Ectodermal cell (in vitro differentiated cells): ENCODE results near the gene PTPA.
"Not testable (repeated sequence)": the region's sequence is repeated elsewhere in the genome, so short reads cannot be mapped to it uniquely, and the experiment has no call there.

Experiments
- H3K27ac ChIP-seq: 2 replicates; pipeline ENCODE4 v1.7.0; 2013; ENCODE audit warnings: mild to moderate bottlenecking, low read depth, low read length; ENCODE audit not compliant: insufficient read depth, poor library complexity, severe bottlenecking
- H3K27me3 ChIP-seq: 2 replicates; pipeline ENCODE4 v1.7.0; 2013; ENCODE audit warnings: mild to moderate bottlenecking, low read length; ENCODE audit not compliant: insufficient read depth, control insufficient read depth, poor library complexity, severe bottlenecking
- H3K36me3 ChIP-seq: one replicate; pipeline ENCODE4 v1.7.0; 2013; ENCODE audit warnings: low read length; ENCODE audit not compliant: control insufficient read depth, insufficient read depth
- H3K4me1 ChIP-seq: one replicate; pipeline ENCODE4 v1.7.0; 2013; ENCODE audit warnings: low read length; ENCODE audit not compliant: control insufficient read depth, insufficient read depth
- H3K4me3 ChIP-seq: 2 replicates; pipeline ENCODE4 v1.7.0; 2013; ENCODE audit warnings: low read depth, low read length, control low read depth; ENCODE audit not compliant: insufficient read depth
- H3K9me3 ChIP-seq: 2 replicates; pipeline ENCODE4 v1.7.0; 2013; ENCODE audit warnings: mild to moderate bottlenecking, low read length, moderate library complexity; ENCODE audit not compliant: control insufficient read depth
- WGBS, 2 experiments: methylation state at CpG; one replicate each; pipeline ENCODE4 v1.1.7; 2013; ENCODE audit warnings: missing lambda C conversion rate in 2 of 2; 5-methylcytosine and 5-hydroxymethylcytosine counted together

PTPA gene

DNA sequence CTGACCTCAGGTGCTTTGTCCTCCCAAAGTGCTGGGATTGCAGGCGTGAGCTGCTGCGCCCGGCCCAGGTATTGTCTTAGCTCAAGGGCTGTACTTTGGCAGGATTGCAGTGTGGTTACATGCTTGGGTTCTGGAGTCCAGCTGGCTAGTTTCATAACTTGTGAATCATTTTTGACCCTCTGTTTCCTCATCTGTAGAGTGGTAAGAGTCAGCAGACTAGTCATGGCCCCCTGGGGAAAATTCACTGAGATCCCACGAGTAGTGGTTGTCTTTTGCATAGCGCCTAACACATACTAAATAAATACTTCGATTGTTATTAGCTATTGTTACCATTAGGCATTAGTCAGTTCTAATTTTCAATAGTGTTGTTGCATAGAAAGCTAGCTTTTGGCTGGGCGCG, 14.3 kb downstream of the PTPA start:
- peaks cover 28% of the 10 kb centered on the region for H3K36me3 ChIP-seq
- H3K4me3 ChIP-seq: no peak overlapping the region
- no peaks in the 10 kb centered on the region for H3K27me3 ChIP-seq
- peaks cover 14% of the 10 kb centered on the region for H3K4me1 ChIP-seq
- 91 to 96% methylated on average over 6 to 8 of the region's 8 CpGs for WGBS, 2 experiments
- H3K9me3 ChIP-seq: no peaks in the 10 kb centered on the region
- no peak overlapping the region for H3K27ac ChIP-seq

DNA sequence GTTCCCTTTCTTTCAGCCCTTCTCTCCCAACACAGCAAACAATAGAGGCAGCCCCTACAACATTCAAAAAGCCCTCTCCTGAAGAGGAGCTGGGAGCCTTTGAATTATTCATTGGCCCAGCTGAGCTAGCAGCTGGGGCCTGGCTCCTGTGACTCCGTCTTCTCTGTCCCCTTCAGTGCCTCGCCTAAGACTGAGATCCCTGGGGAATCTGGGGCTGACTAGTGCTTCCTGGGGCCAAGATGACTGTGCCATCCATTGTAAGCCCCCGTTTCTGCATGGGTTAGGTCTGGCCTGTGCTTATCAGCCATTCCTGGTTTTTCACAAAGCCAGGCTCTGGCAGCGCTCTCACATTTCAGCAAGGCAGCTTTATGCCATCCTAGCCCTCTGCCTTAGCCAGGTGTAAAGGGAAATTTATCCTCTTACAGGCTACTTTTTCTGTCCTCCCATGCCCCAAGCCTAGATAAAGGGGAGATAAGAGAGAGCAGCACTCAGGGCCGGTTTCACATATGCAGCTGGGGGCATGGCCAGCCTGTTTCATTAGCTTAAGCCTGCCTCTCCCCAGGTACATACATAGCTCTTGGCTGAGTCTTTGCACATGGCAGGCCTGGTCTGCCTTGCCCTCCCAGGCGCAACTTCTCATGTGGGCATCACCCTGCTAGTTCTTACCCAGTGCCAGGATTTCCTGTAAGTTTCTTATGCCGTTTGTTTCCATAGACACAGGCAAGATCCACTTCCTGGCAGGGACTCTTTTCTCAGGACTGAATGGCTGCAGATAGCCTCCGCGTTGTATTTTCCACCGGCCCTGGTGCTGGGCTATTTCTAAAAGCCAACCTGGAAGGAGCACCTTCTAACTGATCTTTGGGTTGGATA, 15.8 kb downstream of the PTPA start:
- peaks cover 23% of the 10 kb centered on the region for H3K36me3 ChIP-seq
- no peaks in the 10 kb centered on the region for H3K9me3 ChIP-seq
- H3K4me1 ChIP-seq: peaks cover 14% of the 10 kb centered on the region
- WGBS, 2 experiments: 41 to 45% methylated on average over 10 of the region's 10 CpGs
- no peak overlapping the region for H3K4me3 ChIP-seq
- H3K27ac ChIP-seq: peak overlapping the region; percentile 90
- H3K27me3 ChIP-seq: no peaks in the 10 kb centered on the region

DNA sequence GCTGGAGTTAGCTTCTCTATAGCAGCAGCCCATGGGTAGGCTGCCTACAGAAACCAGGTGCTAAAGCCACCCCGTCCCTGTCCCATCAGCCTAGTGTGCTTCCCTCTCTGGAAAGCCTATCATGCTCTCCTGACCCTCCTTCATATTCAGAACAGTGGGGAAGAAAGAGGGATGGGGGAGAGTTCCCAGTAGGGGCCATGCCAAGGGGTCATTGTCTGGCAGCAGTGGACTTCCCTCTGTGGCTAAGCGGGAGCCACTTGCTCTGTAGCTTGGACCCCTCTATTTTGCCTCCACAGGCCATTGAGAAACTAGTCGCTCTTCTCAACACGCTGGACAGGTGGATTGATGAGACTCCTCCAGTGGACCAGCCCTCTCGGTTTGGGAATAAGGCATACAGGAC, 17.5 kb downstream of the PTPA start:
- Histone ChIP-seq H3K36me3 (peaks cover 25% of the 10 kb centered on the region), H3K27ac (no peak overlapping the region)
- 94 to 97% methylated on average over 5 of the region's 5 CpGs for WGBS, 2 experiments

GRCh38 chr9:129130271-129130670, 19.1 kb downstream of the PTPA start:
- WGBS, 2 experiments: 92 to 95% methylated on average over 7 of the region's 7 CpGs
- H3K36me3 ChIP-seq: peaks cover 27% of the 10 kb centered on the region
- H3K9me3 ChIP-seq, H3K27ac ChIP-seq, H3K27me3 ChIP-seq, H3K4me3 ChIP-seq: not testable (repeated sequence)
- H3K4me1 ChIP-seq: peaks cover 28% of the 10 kb centered on the region

More for the DNA sequence above, 17.5 kb downstream of the PTPA start:
- no peak overlapping the region for H3K4me3 ChIP-seq
- H3K27me3 ChIP-seq: no peaks in the 10 kb centered on the region
- no peaks in the 10 kb centered on the region for H3K9me3 ChIP-seq
- H3K4me1 ChIP-seq: peaks cover 27% of the 10 kb centered on the region

GRCh38 chr9:129130791-129131190, 19.6 kb downstream of the PTPA start:
- peaks cover 28% of the 10 kb centered on the region for H3K4me1 ChIP-seq
- peaks cover 27% of the 10 kb centered on the region for H3K36me3 ChIP-seq
- no peaks in the 10 kb centered on the region for H3K9me3 ChIP-seq
- no peak overlapping the region for H3K27ac ChIP-seq
- WGBS, 2 experiments: 63% methylated on average over 3 of the region's 3 CpGs
- no peak overlapping the region for H3K4me3 ChIP-seq
- no peaks in the 10 kb centered on the region for H3K27me3 ChIP-seq

- Histone ChIP-seq H3K27me3 (no peaks in the 10 kb centered on the region), H3K4me3 (no peak overlapping the region), H3K36me3 (peaks cover 29% of the 10 kb centered on the region), H3K9me3 (no peaks in the 10 kb centered on the region), H3K27ac (no peak overlapping the region), H3K4me1 (peaks cover 28% of the 10 kb centered on the region)
- 46 to 47% methylated on average over 13 of the region's 13 CpGs for WGBS, 2 experiments
Observed at GRCh38 chr9:129131300-129132145, 20.3 kb downstream of the PTPA start.

GRCh38 chr9:129133082-129133481, 21.9 kb downstream of the PTPA start:
- WGBS, 2 experiments: 74 to 75% methylated on average over 4 of the region's 4 CpGs
- no peaks in the 10 kb centered on the region for H3K9me3 ChIP-seq
- no peak overlapping the region for H3K4me3 ChIP-seq
- H3K27me3 ChIP-seq: no peaks in the 10 kb centered on the region
- peak overlapping the region; percentile 2 for H3K27ac ChIP-seq
- H3K36me3 ChIP-seq: peaks cover 38% of the 10 kb centered on the region
- peaks cover 13% of the 10 kb centered on the region for H3K4me1 ChIP-seq

- H3K27ac ChIP-seq: no peak overlapping the region
- peaks cover 23% of the 10 kb centered on the region for H3K4me1 ChIP-seq
- peaks cover 23% of the 10 kb centered on the region for H3K36me3 ChIP-seq
- no peak overlapping the region for H3K4me3 ChIP-seq
- no peaks in the 10 kb centered on the region for H3K27me3 ChIP-seq
- WGBS, 2 experiments: 95 to 96% methylated on average over 6 of the region's 6 CpGs
- no peaks in the 10 kb centered on the region for H3K9me3 ChIP-seq
Observed at GRCh38 chr9:129135476-129135875, 24.3 kb downstream of the PTPA start.

- Histone ChIP-seq H3K27ac (no peak overlapping the region), H3K4me1 (peaks cover 32% of the 10 kb centered on the region)
Observed at GRCh38 chr9:129136446-129137035, 25.3 kb downstream of the PTPA start.

More at GRCh38 chr9:129136446-129137035, 25.3 kb downstream of the PTPA start:
- Histone ChIP-seq H3K36me3 (peaks cover 19% of the 10 kb centered on the region), H3K27me3 (no peaks in the 10 kb centered on the region), H3K4me3 (no peak overlapping the region), H3K9me3 (no peaks in the 10 kb centered on the region)
- 85 to 88% methylated on average over 16 of the region's 16 CpGs for WGBS, 2 experiments
